GM13977 (cell line): ENCODE results near the gene ACE.

ENCODE experiments used
- DNase-seq: peaks from one replicate; pipeline ENCODE4 v3.0.0; 2012; ENCODE audit warnings: low spot score
- CTCF ChIP-seq: IDR thresholded peaks from 2 replicates; pipeline ENCODE4 v1.5.1; 2012; ENCODE audit warnings: mild to moderate bottlenecking, control low read depth; ENCODE audit not compliant: insufficient read depth; ENCODE audit errors: extremely low read depth, missing control alignments
- in situ Hi-C: fragments of 300-500 bp; cut with MboI; formaldehyde crosslinking; loops from one replicate; pipeline ENCODE4 v1.12.0; 2022; ENCODE audit warnings: low sequenced_read_pairs, low pct_unique_long_range_greater_than_20kb, mixed read lengths, inconsistent platforms; ENCODE audit not compliant: unreplicated experiment

The ACE gene

GRCh38 chr17:63503341-63503705, 26.5 kb downstream of the ACE start:
- in situ Hi-C loops, result no loop called here
- no peak for DNase-seq
- TF ChIP-seq CTCF, result no peak

GRCh38 chr17:63504261-63504660, 27.4 kb downstream of the ACE start:
- TF ChIP-seq CTCF, result no peak
- in situ Hi-C loops, result no loop called here
- DNase-seq, result no peak

- TF ChIP-seq CTCF, result no peak
- in situ Hi-C loops, result no loop called here
- no peak for DNase-seq
Measured at GRCh38 chr17:63505341-63505740, 28.5 kb downstream of the ACE start.

- no peak for TF ChIP-seq CTCF
- in situ Hi-C loops, result no loop called here
- no peak for DNase-seq
Measured at GRCh38 chr17:63506627-63507026, 29.8 kb downstream of the ACE start.

GRCh38 chr17:63511331-63511730, 34.5 kb downstream of the ACE start:
- TF ChIP-seq CTCF, result no peak
- in situ Hi-C loops, result no loop called here
- no peak for DNase-seq

GRCh38 chr17:63512388-63512787, 35.5 kb downstream of the ACE start:
- no peak for TF ChIP-seq CTCF
- DNase-seq, result no peak
- in situ Hi-C loops, result no loop called here

GRCh38 chr17:63512896-63513644, 36.2 kb downstream of the ACE start:
- no peak for TF ChIP-seq CTCF
- in situ Hi-C loops, result no loop called here
- DNase-seq, result no peak
